CD14-positive monocyte (primary cell): ENCODE measurements around the gene TMEM225B. TPM values are rescaled to one million over a fixed set of nuclear protein-coding genes. Genes with fewer than 3 reads are reported as not detected.

Experiments used
- DNase-seq, 3 donors: peaks; one replicate each; pipeline ENCODE4 v3.0.0-alpha.2; 2011 to 2022
- H2AFZ ChIP-seq: 2 replicates; pipeline ENCODE4 v1.6.0; 2012; ENCODE audit warnings: mild to moderate bottlenecking, low read depth, low read length, inconsistent platforms; ENCODE audit not compliant: insufficient read depth, poor library complexity, severe bottlenecking
- H3K27ac ChIP-seq, 2 donors: 1 replicate in 1 of 2; 2 replicates in 1 of 2; pipeline ENCODE4 v1.5.1; 2012 to 2013; ENCODE audit warnings: low read length in 2 of 2, control low read depth in 1 of 2, inconsistent platforms in 1 of 2, low read depth in 1 of 2, mild to moderate bottlenecking in 1 of 2
- H3K27me3 ChIP-seq, 2 donors: one replicate each; pipeline versions ENCODE4 v1.6.0 to v1.6.1; 2011 to 2013; ENCODE audit warnings: low read length in 2 of 2; ENCODE audit not compliant: control insufficient read depth in 2 of 2, insufficient read depth in 2 of 2
- H3K36me3 ChIP-seq, 2 donors: replicated peaks in 1 of 2; 1 replicate in 1 of 2; 2 replicates in 1 of 2; pipeline versions ENCODE4 v1.5.1 to v1.6.1; 2012 to 2013; ENCODE audit warnings: low read length in 2 of 2, control low read depth in 1 of 2, inconsistent platforms in 1 of 2, mild to moderate bottlenecking in 1 of 2; ENCODE audit not compliant: insufficient read depth in 2 of 2, control insufficient read depth in 1 of 2
- H3K4me1 ChIP-seq, 2 donors: 1 replicate in 1 of 2; 2 replicates in 1 of 2; pipeline versions ENCODE4 v1.5.1 to v1.6.1; 2012 to 2013; ENCODE audit warnings: low read length in 2 of 2, control low read depth in 1 of 2, inconsistent platforms in 1 of 2, mild to moderate bottlenecking in 1 of 2, moderate library complexity in 1 of 2; ENCODE audit not compliant: insufficient read depth in 2 of 2, control insufficient read depth in 1 of 2
- H3K4me2 ChIP-seq: replicated peaks from 2 replicates; pipeline ENCODE3; 2012; ENCODE audit warnings: low read length, moderate library complexity, mild to moderate bottlenecking; ENCODE audit not compliant: poor library complexity, severe bottlenecking; ENCODE audit errors: extremely low read depth
- H3K4me3 ChIP-seq, 3 experiments: fragments of 200-600 bp in 1 of 3; sonication (generic) in 1 of 3; replicated peaks in 1 of 3; 1 replicate in 2 of 3; 2 replicates in 1 of 3; pipeline ENCODE4 v1.5.1; 2011 to 2013; ENCODE audit warnings: low read length in 3 of 3, mild to moderate bottlenecking in 3 of 3, control low read depth in 2 of 3, low read depth in 2 of 3, inconsistent platforms in 1 of 3, moderate library complexity in 1 of 3
- H3K79me2 ChIP-seq: 2 replicates; pipeline ENCODE4 v1.6.0; 2012; ENCODE audit warnings: mild to moderate bottlenecking, control low read depth, inconsistent platforms, low read length, moderate library complexity; ENCODE audit not compliant: insufficient read depth
- H3K9ac ChIP-seq: 2 replicates; pipeline ENCODE4 v1.6.0; 2017; ENCODE audit warnings: low read length, mild to moderate bottlenecking; ENCODE audit not compliant: insufficient read depth, poor library complexity, severe bottlenecking
- H3K9me3 ChIP-seq, 2 donors: replicated peaks in 1 of 2; 1 replicate in 1 of 2; 2 replicates in 1 of 2; pipeline versions ENCODE4 v1.5.1 to v1.6.1; 2012 to 2013; ENCODE audit warnings: low read length in 2 of 2, control low read depth in 1 of 2; ENCODE audit not compliant: control insufficient read depth in 1 of 2, insufficient read depth in 1 of 2
- H4K20me1 ChIP-seq: 2 replicates; pipeline ENCODE4 v1.6.0; 2012; ENCODE audit warnings: mild to moderate bottlenecking, low read length, control low read depth, moderate library complexity; ENCODE audit not compliant: insufficient read depth
- H3K27ac Mint-ChIP-seq, 7 donors: one replicate each; pipeline ENCODE4 v1.8.0; 2020; ENCODE audit warnings: mild to moderate bottlenecking in 7 of 7, mixed read lengths in 7 of 7, moderate library complexity in 6 of 7, inconsistent platforms in 2 of 7
- H3K27me3 Mint-ChIP-seq, 3 donors: one replicate each; pipeline ENCODE4 v1.8.0; 2021 to 2022; ENCODE audit warnings: low read depth in 3 of 3, mild to moderate bottlenecking in 3 of 3, mixed read lengths in 3 of 3, moderate library complexity in 3 of 3, inconsistent platforms in 1 of 3
- H3K36me3 Mint-ChIP-seq, 2 donors: one replicate each; pipeline ENCODE4 v1.8.0; 2020; ENCODE audit warnings: mixed read lengths in 2 of 2, inconsistent platforms in 1 of 2, mild to moderate bottlenecking in 1 of 2
- H3K4me1 Mint-ChIP-seq: one replicate; pipeline ENCODE4 v1.8.0; 2020; ENCODE audit warnings: mild to moderate bottlenecking, mixed read lengths
- H3K4me3 Mint-ChIP-seq, 2 donors: one replicate each; pipeline ENCODE4 v1.8.0; 2020; ENCODE audit warnings: mild to moderate bottlenecking in 2 of 2, mixed read lengths in 2 of 2, moderate library complexity in 1 of 2
- H3K9me3 Mint-ChIP-seq, 7 donors: one replicate each; pipeline ENCODE4 v1.8.0; 2020 to 2022; ENCODE audit warnings: mixed read lengths in 7 of 7, mild to moderate bottlenecking in 6 of 7, moderate library complexity in 6 of 7, inconsistent platforms in 2 of 7
- CTCF ChIP-seq: fragments of 200-600 bp; IDR thresholded peaks from one replicate; pipeline ENCODE4 v1.8.0; 2022; ENCODE audit warnings: antibody characterized with exemption, mild to moderate bottlenecking
- WGBS: methylation state at CpG from one replicate; pipeline ENCODE4 v1.1.5; 2013; ENCODE audit warnings: missing lambda C conversion rate; ENCODE audit not compliant: insufficient coverage; 5-methylcytosine and 5-hydroxymethylcytosine counted together
- intact Hi-C, 2 donors: fragments of 100-400 bp; cut with micrococcal nuclease; formaldehyde crosslinking; loops; one replicate each; pipeline versions ENCODE4 v1.15.0 to v1.15.1; 2023
- polyA plus RNA-seq, 3 donors: library from polyadenylated mRNA; depleted of rRNA in 1 of 3; unstranded in 2 of 3; stranded (reverse) in 1 of 3; fragments of 300-500 nt in 2 of 3; fragments of >200 nt in 1 of 3; fragmentation: Illumina TruSeq in 2 of 3; gene quantifications; 1 replicate in 2 of 3; 2 replicates in 1 of 3; pipeline ENCODE4 v1.2.3, GENCODE V29; 2012 to 2021

The TMEM225B gene
- polyA plus RNA-seq, 3 donors: 0.20 to 0.23 TPM; not detected in 1

GRCh38 chr7:99644431-99644830 lies 46.4 kb downstream of the TMEM225B start:
- Histone ChIP-seq H3K36me3 (no peaks in the 10 kb centered on the region), H3K9me3 (no peaks in the 10 kb centered on the region), H3K9ac (no peak overlapping the region), H3K27me3 (no peaks in the 10 kb centered on the region), H3K79me2 (no peaks in the 10 kb centered on the region), H3K27ac (no peak overlapping the region), H3K4me1 (no peaks in the 10 kb centered on the region), H3K4me3 (no peak overlapping the region), H3K4me2 (no peak overlapping the region), H4K20me1 (no peaks in the 10 kb centered on the region), H2AFZ (no peak overlapping the region)
- no peak for DNase-seq
- Mint-ChIP-seq H3K4me1 (peaks cover 14% of the 10 kb centered on the region), H3K4me3 (no peak overlapping the region), H3K9me3 (peaks cover 0 to 5% (median 3%) of the 10 kb centered on the region in 7 donors), H3K27ac (no peak overlapping the region), H3K27me3 (peaks cover 0 to 4% (median 2%) of the 10 kb centered on the region in 3 donors), H3K36me3 (peaks cover 22 to 36% of the 10 kb centered on the region in 2 donors)
- intact Hi-C loops: no loop called here
- TF ChIP-seq CTCF: no peak
- WGBS: no CpG with 5 or more reads among the region's 3 CpGs

GRCh38 chr7:99645590-99645989 lies 47.5 kb downstream of the TMEM225B start:
- peaks cover 22 to 30% of the 10 kb centered on the region in 2 donors for H3K36me3 Mint-ChIP-seq
- intact Hi-C loops: no loop called here
- no peak for TF ChIP-seq CTCF
- Histone ChIP-seq H3K27me3 (no peaks in the 10 kb centered on the region), H2AFZ (no peak overlapping the region), H3K4me1 (no peaks in the 10 kb centered on the region), H4K20me1 (no peaks in the 10 kb centered on the region), H3K27ac (no peak overlapping the region), H3K36me3 (no peaks in the 10 kb centered on the region), H3K9ac (no peak overlapping the region), H3K79me2 (no peaks in the 10 kb centered on the region), H3K4me3 (no peak overlapping the region), H3K4me2 (no peak overlapping the region), H3K9me3 (no peaks in the 10 kb centered on the region)
- H3K27ac Mint-ChIP-seq: no peak overlapping the region
- WGBS: no CpG with 5 or more reads among the region's 1 CpG
- DNase-seq: no peak
- peaks cover 0 to 4% (median 0%) of the 10 kb centered on the region in 3 donors for H3K27me3 Mint-ChIP-seq
- no peak overlapping the region for H3K4me3 Mint-ChIP-seq
- peaks cover 12% of the 10 kb centered on the region for H3K4me1 Mint-ChIP-seq
- H3K9me3 Mint-ChIP-seq: peaks cover 0 to 5% (median 3%) of the 10 kb centered on the region in 7 donors
